GM12873 (cell line): ENCODE data around the gene LCP2.

Source experiments
- CTCF ChIP-seq: IDR thresholded peaks from 2 replicates; pipeline ENCODE4 v1.5.1; 2012; ENCODE audit warnings: low read depth, mild to moderate bottlenecking, moderate library complexity, low read length, control low read depth; ENCODE audit not compliant: insufficient read depth; ENCODE audit errors: missing control alignments

The LCP2 gene

GRCh38 chr5:170288551-170288950 lies 9.0 kb downstream of the LCP2 start:
- no peak for TF ChIP-seq CTCF

- TF ChIP-seq CTCF = no peak
Measured at GRCh38 chr5:170288151-170288550, 9.4 kb downstream of the LCP2 start.

- TF ChIP-seq CTCF = no peak
Measured at GRCh38 chr5:170287532-170287931, 10.0 kb downstream of the LCP2 start.

DNA sequence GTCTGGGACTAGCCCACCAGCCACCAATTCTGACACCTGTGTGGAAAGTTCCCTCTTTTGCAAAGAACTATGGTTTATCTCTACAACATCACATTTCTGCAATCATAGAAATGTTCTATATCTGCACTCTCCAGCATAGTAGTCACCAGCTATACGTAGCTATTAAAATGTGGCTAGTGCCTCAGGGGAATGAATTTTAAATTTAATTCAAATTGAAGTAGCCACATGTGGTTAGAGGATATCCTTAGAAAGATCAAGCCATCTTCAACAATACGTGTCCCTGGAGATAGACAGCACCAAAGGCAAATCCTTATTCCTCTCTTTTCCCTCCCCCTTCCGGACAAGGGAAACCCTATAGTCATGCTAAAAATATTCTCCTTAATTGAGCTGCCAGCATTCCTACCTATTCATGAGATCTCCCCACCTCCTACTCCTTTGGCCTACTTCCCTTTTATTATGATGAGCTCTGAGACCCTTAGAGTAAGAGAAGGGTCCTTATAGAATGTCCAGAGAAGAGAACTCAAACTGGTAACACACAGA lies 11.1 kb downstream of the LCP2 start:
- no peak for TF ChIP-seq CTCF

DNA sequence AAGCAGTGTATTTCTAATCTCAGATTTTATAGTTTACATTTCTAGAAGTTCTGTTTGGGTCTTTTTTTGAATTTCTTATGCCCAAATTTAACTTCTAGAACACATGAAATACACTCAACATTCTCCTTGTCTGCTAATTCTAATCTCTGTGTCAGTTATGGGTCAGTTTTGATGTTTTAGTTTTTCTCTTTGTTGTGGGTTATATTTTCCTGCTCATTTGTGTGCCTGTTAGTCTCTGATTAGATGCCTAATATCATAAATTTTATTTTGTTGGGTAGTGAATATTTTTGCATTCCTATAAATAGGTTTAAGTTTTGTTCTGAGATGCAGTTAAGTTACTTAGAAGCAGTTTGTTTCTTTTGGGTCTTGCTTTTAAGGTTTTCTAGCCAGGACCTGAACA lies 12.4 kb downstream of the LCP2 start:
- TF ChIP-seq CTCF = no peak

- TF ChIP-seq CTCF = no peak
Measured at GRCh38 chr5:170284231-170284630, 13.3 kb downstream of the LCP2 start.

DNA sequence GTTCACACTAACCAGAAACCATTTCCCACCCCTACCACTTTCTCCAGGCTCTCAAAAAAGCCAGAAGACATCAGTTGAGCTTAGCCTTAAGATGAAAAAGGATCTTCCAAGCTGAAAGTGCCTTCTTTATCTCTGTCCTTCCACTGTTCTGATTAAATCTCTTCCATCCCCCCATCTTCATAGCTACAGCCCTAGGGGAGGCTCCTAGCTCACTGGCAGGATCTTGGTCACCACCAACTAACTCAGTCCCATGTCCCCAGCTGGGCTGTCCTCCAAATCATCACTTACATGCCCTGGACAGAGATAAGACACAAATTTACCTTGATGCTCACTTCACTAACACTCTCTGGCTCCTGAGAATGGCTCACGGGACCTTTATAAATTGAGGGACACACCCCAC lies 14.3 kb downstream of the LCP2 start:
- no peak for TF ChIP-seq CTCF
